Measurements from ENCODE around the gene ZSCAN29.

The ZSCAN29 gene

GRCh38 chr15:43346305-43346704, 24.5 kb downstream of the ZSCAN29 start:
- DNase-seq, result no peak

GRCh38 chr15:43330780-43331087, 40.1 kb downstream of the ZSCAN29 start:
- no peak for DNase-seq

- DNase-seq, result peak; percentile 47
These were observed 40.7 kb downstream of the ZSCAN29 start, which contains the start of gene LCMT2 for GRCh38 chr15:43329960-43330779. TSS of gene LCMT2 (minus strand) at chr15:43330573. CDS start at chr15:43330489, 84 bp downstream.

GRCh38 chr15:43329217-43329959, 41.5 kb downstream of the ZSCAN29 start:
- no peak for DNase-seq

GRCh38 chr15:43325039-43325684, 45.7 kb downstream of the ZSCAN29 start:
- no peak for DNase-seq

- DNase-seq, result no peak
These were observed 51.7 kb downstream of the ZSCAN29 start for GRCh38 chr15:43318990-43319771.

- DNase-seq, result no peak
These were observed 53.2 kb downstream of the ZSCAN29 start for GRCh38 chr15:43317566-43318184.

GRCh38 chr15:43316971-43317346, 53.9 kb downstream of the ZSCAN29 start:
- no peak for DNase-seq

- DNase-seq, result no peak
These were observed 54.5 kb downstream of the ZSCAN29 start for GRCh38 chr15:43316016-43316970.

GRCh38 chr15:43314171-43314570, 56.7 kb downstream of the ZSCAN29 start:
- no peak for DNase-seq

GRCh38 chr15:43312378-43312777, 58.5 kb downstream of the ZSCAN29 start:
- no peak for DNase-seq

All from NCI-H1417 treated with DMSO at 0.1 percent for 48 hours (cell line).